Umbilical cord (tissue), 2 donors: Measurements from ENCODE around the gene SPG7. TPM values are rescaled to one million over a fixed set of nuclear protein-coding genes. Genes with fewer than 3 reads are reported as not detected.

Experiments used
- DNase-seq: peaks from one replicate; pipeline ENCODE4 v3.0.0-alpha.2; 2015; ENCODE audit warnings: low spot score
- total RNA-seq: library from RNA; depleted of rRNA; stranded (reverse); fragments of >200 nt; gene quantifications from one replicate; pipeline ENCODE4 v1.2.3, GENCODE V29; 2014; ENCODE audit warnings: low replicate concordance; ENCODE audit not compliant: insufficient read depth

SPG7 gene
- total RNA-seq, 1 donor from 2014 or later, result 121 TPM

GRCh38 chr16:89545831-89546574, 37.8 kb downstream of the SPG7 start:
- no peak for DNase-seq

GRCh38 chr16:89546781-89547180, 38.6 kb downstream of the SPG7 start:
- no peak for DNase-seq

DNA sequence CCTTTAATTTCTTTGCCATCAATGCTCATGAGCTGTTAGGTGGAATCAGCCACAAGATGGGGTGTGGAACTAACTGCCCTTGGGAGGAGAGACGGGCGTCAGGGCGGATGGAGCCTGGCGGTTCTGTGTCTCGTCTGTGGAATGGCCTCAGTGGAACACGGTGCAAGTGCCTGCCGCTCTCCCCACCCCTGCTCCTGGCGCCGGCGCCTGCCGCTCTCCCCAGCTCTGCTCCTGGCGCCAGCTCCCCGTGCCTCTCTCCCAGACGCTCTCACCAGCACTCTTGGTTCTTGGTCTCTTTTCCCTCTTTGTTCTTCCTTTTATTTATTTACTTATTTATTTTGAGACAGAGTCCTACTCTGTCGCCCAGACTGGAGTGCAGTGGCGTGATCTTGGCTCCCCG, 39.1 kb downstream of the SPG7 start:
- DNase-seq, result no peak

GRCh38 chr16:89547860-89548259, 39.7 kb downstream of the SPG7 start:
- DNase-seq, result no peak

- no peak for DNase-seq
Observed at GRCh38 chr16:89548344-89549006, 40.3 kb downstream of the SPG7 start.

GRCh38 chr16:89549007-89549700, 41.0 kb downstream of the SPG7 start:
- DNase-seq, result no peak

DNA sequence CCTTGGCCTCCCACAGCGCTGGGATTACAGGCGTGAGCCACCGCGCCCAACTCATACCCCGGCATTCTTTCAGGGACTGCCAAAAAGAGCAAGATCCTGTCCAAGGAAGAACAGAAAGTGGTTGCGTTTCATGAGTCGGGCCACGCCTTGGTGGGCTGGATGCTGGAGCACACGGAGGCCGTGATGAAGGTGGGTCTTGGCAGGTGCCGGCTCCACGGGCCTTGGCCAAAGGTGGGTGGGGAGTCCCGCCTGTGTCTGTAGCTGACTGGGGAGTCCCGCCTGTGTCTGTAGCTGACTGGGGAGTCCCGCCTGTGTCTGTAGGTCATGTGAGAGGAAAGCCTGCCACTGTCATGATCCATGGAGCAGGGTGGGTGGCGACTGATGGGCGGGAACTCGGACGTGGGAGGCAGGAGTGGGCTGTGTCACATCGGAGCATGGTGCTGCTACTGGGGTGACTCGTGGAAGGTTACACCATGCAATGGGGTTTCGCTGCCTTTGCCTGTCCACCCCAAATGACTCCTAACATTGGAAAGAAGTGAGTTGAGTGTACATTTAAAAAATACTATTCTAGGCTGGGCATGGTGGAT, 42.3 kb downstream of the SPG7 start:
- no peak for DNase-seq

- DNase-seq, result no peak
Observed at GRCh38 chr16:89552329-89552728, 44.1 kb downstream of the SPG7 start.

DNA sequence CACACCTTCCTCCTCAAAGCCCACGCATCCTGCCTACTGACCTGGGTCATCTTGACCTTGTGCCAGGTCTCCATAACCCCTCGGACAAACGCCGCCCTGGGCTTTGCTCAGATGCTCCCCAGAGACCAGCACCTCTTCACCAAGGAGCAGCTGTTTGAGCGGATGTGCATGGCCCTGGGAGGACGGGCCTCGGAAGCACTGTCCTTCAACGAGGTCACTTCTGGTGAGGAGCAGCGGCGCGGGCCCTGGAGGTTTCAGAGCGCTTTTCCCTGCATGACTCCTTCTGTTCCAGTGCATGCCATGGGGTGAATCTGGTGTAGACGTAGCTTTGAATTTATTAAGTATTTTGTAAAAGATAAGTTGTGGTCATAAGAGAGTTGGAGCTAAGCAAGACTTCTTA, 44.7 kb downstream of the SPG7 start:
- no peak for DNase-seq

DNA sequence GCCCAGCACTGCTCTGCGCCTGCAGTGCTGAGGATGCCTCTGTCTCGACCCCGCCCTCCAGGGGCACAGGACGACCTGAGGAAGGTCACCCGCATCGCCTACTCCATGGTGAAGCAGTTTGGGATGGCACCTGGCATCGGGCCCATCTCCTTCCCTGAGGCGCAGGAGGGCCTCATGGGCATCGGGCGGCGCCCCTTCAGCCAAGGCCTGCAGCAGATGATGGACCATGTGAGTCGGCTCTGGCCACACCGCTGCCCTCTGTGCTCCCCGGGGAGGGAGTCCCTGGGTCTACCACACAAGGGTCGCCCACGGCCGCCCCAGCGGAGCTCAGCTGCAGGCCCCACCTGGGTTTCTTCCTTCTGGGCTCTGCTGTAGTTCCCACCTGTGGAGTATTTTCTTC, 45.5 kb downstream of the SPG7 start:
- DNase-seq, result no peak

- no peak for DNase-seq
Observed at GRCh38 chr16:89554343-89554742, 46.1 kb downstream of the SPG7 start.

GRCh38 chr16:89555265-89555664, 47.1 kb downstream of the SPG7 start:
- no peak for DNase-seq

DNA sequence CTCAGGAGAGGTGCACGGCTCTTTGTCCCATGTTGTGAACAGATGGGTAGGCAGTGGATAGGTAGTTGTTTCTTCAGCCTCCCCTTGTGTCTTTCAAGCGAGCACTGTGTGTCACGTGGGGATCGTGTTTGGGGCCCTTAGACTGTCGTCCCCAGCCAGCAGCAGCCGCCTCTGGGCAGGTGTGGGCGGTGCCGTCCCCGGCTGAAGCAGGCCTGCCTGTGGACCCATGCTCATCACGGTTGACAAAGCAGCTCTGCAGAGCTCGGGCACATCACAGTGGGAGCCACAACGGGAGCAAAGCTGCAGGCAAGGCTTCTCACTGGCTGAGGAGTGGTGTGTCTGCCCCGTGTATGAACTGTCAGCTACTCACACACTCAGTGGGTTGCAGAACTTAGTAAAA, 47.6 kb downstream of the SPG7 start:
- DNase-seq, result no peak

GRCh38 chr16:89556750-89557689, 48.8 kb downstream of the SPG7 start:
- DNase-seq, result peak; percentile 65

DNA sequence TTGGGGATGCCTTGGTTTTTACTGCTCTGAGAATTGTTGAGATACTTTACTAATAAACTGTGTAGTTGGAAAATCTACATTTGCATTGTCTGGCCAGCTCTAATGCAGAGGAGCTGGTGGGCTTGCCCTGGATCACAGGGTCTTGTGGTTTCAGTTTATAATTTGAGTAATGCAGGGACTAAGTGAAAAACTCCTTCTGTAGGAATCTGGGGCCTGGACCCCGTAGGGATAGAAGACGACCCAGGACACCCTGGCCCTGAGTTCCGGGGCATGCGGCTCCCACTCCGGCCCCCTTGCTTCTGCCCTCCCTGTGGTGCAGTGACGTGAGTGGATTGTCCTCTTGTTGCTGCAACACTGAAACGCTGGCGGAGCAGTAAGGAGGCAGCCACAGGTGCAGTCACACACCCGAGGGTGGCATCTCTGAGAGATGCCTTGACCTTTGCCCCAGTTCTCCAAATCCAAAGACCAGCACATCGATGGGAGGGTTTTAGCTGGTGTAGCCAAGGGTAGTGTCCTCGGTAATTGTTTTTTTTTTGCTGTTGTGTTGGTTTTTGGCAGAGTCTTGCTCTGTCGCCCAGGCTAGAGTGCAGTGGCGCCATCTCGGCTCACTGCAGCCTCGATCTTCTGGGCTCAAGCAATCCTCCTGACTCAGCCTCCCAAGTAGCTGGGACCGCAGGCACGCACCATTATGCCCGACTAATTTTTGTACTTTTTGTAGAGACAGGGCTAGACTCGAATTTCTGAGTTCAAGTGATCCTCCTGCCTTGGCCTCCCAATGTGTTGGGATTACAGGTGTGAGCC, 49.7 kb downstream of the SPG7 start:
- no peak for DNase-seq

- peak; percentile 98 for DNase-seq
Observed at GRCh38 chr16:89560378-89561141, 52.4 kb downstream of the SPG7 start, which contains the start of gene RPL13. RPL13 (plus strand) TSS chr16:89560682; CDS start chr16:89560960, 278 bp downstream.

- peak; percentile 16 for DNase-seq
Observed at GRCh38 chr16:89561142-89561883, 53.1 kb downstream of the SPG7 start.

GRCh38 chr16:89561884-89562599, 53.8 kb downstream of the SPG7 start:
- DNase-seq, result no peak
